ENCODE measurements around the gene MLPH.

- TF ChIP-seq CTCF (CRISPR knock-in tag; IDR thresholded peaks at IDR 0.05) (no peak), THYN1 (CRISPR knock-in tag; IDR thresholded peaks at IDR 0.05; ENCODE audit: borderline replicate concordance, low read depth) (no peak), RNF2 (conservative IDR thresholded peaks at IDR 0.05; ENCODE audit: low read depth) (no peak), SMAD9 (CRISPR knock-in tag; IDR thresholded peaks at IDR 0.05) (no peak), ZNF142 (CRISPR knock-in tag; IDR thresholded peaks at IDR 0.05) (no peak), NR1H2 (CRISPR knock-in tag; IDR thresholded peaks at IDR 0.05; ENCODE audit: borderline replicate concordance, low read depth) (no peak), TAF1 (CRISPR knock-in tag; IDR thresholded peaks at IDR 0.05) (no peak), ZNF766 (CRISPR knock-in tag; IDR thresholded peaks at IDR 0.05; ENCODE audit: borderline replicate concordance) (no peak), ZNF678 (CRISPR knock-in tag; IDR thresholded peaks at IDR 0.05) (no peak), CBX2 (IDR thresholded peaks at IDR 0.05; ENCODE audit: low read depth, low read length) (no peak), CBX2 (CRISPR knock-in tag; IDR thresholded peaks at IDR 0.05; ENCODE audit: low read depth) (no peak), NFRKB (IDR thresholded peaks at IDR 0.05) (no peak), ZNF777 (CRISPR knock-in tag; IDR thresholded peaks at IDR 0.05) (no peak)
Measured at GRCh38 chr2:237448626-237449025, 38.4 kb upstream of the MLPH start.
